Neural progenitor cell (in vitro differentiated cells): ENCODE measurements around the gene CHP2.

Source experiments
- EZH2 ChIP-seq: fragments of 200-600 bp; sonication (generic); IDR thresholded peaks from 2 replicates; pipeline ENCODE4 v1.6.1; 2017; ENCODE audit warnings: antibody characterized with exemption, mild to moderate bottlenecking, moderate library complexity
- EZH2phosphoT487 ChIP-seq: fragments of 200-600 bp; sonication (generic); IDR thresholded peaks from 2 replicates; pipeline ENCODE4 v1.6.1; 2017; ENCODE audit warnings: antibody characterized with exemption
- TF ChIP-seq, protein P1 (sequence below): fragments of 200-600 bp; sonication (generic); IDR thresholded peaks from 2 replicates; pipeline ENCODE4 v1.5.1; 2017; ENCODE audit warnings: antibody characterized with exemption, mild to moderate bottlenecking

DNA sequence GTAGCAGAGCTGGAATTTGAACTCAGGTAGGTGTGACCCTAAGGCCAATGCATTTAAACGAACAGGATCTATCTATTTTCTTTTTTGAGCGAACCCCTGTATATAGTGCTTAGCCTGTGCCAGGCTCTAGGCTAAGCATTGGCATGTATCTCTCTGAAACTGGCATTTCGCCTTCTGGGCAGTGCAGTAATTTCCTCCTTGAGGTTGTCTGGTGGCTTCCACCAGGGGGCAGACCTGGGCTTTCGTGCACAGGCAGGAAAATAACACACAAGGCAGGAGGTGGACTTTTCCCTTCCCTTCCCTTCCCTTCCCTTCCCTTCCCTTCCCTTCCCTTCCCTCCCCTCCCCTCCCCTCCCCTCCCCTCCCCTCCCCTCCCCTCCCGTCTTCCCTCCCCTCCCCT, 46.6 kb downstream of the CHP2 start:
- TF ChIP-seq, protein P1, sequence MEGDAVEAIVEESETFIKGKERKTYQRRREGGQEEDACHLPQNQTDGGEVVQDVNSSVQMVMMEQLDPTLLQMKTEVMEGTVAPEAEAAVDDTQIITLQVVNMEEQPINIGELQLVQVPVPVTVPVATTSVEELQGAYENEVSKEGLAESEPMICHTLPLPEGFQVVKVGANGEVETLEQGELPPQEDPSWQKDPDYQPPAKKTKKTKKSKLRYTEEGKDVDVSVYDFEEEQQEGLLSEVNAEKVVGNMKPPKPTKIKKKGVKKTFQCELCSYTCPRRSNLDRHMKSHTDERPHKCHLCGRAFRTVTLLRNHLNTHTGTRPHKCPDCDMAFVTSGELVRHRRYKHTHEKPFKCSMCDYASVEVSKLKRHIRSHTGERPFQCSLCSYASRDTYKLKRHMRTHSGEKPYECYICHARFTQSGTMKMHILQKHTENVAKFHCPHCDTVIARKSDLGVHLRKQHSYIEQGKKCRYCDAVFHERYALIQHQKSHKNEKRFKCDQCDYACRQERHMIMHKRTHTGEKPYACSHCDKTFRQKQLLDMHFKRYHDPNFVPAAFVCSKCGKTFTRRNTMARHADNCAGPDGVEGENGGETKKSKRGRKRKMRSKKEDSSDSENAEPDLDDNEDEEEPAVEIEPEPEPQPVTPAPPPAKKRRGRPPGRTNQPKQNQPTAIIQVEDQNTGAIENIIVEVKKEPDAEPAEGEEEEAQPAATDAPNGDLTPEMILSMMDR, result peak; percentile 63
- no peak for TF ChIP-seq EZH2
- no peak for TF ChIP-seq EZH2phosphoT487
